ENCODE results near the gene USP49.
"Not testable (repeated sequence)": the region's sequence is repeated elsewhere in the genome, so short reads cannot be mapped to it uniquely, and the experiment has no call there.

Gene USP49

DNA sequence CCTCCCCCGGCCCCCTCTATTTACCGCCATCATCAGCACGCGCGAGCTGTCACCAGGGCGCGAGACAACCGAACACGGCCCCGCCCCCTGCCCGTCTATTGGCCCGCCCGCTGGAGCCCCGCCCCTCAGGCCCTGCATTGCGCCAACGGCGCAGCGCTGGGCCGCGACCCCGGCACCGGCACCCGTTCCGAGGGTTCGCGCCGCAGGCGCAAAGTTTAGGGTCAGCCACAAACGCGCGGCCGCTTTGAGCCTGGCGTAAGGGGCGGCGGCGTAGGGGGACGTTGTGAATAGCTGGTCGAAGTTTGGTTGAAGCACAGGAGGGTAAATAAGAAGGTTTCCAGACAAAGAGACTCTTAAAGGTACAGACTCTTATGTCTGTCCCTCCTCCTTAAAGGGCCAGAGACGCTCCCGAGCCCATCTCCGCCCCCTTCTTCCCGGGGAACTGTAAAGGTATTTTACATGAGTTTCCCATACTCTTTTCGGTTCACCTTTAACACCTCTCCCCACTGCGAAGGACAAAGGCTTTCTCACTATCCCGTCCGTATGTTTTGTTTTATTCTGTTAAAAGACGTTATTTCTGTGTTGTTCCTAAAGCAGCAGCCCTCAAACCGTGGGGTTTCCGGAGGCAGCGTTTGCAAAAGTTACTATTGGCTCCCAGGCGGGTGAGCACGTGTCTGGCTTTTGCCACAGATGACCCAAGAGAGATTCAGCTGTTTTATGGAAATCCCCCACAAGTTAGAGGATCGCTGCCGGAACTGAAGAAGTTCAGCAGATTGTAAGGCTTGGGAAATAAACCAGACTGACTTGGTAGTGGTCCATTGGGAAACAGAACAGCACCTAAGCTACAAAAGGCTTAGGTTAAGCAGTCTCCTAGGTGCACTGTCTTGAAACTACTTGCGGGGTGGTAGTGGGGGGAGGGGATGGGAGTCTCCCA is at the start of gene USP49:
USP49 (minus strand) TSS at position 76 of the 934 bp plus-strand sequence. CDS start 88,392 bp downstream, outside the sequence.
- DNase-seq: peak; percentile 89 to 93

DNA sequence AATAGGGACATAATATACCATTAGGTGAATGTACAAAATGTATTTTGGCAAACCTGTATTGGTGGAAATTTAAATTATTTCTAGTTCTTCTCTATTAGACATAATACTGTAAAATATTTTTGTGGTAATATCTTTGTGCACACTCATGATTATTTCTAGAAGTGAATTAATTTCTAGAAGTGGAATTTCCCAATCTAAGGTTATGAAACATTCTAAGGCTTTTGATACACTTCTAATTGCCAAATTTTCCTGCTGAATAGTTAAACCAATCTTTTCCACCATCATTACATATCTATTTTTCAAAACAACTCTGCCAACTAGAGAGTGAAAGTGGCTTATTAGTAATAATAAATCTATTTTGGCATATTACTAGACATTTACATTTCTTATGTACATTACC is 48.3 kb upstream of the USP49 start:
- no peak for DNase-seq

DNA sequence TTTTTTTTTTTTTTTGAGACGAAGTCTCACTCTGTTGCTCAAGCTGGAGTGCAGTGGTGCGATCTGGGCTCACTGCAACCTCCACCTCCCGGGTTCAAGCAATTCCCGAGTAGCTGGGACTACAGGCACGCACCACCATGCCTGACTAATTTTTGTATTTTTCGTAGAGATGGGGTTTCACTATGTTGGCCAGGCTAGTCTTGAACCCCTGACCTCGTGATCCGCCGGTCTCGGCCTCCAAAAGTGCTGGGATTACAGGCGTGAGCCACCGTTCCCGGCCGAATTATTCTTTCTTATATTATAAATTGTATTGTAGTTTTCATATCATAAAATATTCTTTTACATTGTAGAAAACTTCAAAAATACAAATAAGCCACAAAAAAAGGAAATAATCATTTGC is 47.7 kb upstream of the USP49 start:
- not testable (repeated sequence) for DNase-seq

DNA sequence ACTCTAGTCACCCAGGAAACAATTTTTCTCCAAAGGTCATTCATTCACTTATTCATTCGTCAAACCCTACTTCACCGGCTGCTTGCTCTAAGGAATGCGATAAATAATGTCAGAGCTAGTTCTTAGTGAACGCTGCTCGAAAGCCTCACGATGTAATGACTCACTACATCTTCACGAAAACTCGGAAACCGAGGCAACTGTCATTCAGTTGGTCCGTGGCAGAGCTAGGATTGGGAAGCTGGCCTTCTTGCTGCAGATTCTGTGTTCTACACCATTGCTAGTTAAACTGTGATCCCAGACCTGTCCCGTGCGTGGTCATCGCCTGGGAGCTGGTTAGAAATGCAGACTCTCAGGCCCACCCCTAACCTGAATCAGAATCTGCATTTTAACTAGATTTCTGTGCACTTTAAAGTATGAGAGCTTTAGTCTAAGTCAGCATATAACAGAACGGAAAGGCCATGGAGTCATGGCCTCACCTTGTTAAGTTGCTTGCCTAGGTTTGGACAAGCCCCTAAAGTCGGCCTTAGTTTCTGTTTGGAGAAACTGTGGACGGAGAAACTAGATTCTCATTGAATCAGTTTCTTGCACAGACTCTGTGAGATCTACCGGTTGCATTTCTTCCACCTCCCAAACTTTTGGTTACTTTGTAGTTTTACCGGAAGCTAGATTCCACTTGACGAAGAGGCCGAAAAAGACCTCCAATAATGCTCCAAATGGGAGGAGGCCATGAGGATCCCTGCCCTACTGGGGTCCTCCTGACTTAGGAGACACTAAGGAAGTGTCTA is 47.1 kb upstream of the USP49 start:
- DNase-seq: peak in 1 of 2 experiments; percentile 12

DNA sequence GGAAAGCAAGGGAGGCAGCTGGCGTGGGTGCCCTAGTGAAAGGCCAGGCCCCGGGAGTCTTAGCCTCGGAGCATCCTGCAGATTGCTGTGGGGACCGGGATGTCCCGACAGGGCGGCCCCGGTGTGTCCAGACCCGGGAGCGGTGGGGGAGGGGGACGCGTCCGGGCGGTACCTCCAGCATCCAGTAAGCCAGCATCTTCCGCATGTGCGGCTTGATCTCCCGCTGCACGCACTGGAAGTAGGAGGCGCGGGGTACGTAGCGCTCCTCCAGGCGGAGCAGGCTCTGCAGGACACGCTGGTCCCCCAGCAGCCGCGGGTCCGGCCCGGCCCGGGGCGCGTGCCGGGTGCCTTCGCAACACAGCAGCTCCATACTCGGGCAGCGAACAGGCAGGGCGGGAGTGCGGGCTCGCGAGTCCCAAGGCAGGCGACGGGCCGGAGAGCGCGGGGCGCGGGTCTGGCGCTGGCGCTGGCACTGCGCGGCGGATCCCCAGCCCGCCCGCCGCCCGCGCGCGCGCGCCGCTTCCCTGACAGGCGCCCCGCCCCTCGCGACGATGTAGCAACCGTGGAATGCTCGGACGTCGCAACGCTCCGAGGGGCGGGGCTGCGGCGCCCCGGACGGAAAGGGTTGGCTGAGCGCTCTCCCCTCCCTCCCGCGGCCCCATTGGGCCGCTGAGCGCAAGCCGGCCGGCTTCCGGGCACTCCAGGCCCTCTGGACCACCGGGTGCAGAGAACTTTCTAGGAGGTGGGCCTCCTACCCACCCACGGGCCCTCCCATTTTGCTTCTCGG is 46.3 kb upstream of the USP49 start, which contains the start of gene CCND3:
CCND3 (minus strand) TSS at position 529 of the 787 bp plus-strand sequence; CDS start at position 370, 159 bp downstream.
- peak; percentile 72 to 76 for DNase-seq

DNA sequence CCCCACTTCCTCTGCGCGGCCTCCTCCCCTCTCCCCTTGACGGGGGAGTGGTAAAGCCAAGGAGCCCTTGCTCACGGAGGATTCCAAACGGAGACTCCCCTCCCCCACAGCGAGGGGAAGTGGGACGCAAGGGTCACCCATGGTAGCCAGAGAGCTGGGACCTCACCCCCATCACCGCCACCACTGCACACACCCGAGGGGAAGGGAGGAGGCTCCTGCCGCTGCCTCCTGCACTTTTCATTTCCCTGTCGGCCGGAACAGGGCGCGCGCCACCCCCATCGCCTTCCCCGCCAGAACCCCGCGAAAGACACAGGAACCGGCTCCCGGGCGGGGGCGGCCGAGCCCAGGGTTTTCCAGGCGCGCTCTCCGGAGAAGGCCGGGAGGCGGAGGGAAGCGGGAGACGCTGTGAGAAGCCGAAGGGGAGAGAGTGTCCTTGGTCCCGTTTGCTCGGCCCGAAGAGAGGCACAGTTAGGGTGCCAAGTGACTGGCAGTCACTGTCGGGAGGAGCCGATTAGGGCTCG is 45.6 kb upstream of the USP49 start:
- DNase-seq: peak in 1 of 2 experiments; percentile 38

DNA sequence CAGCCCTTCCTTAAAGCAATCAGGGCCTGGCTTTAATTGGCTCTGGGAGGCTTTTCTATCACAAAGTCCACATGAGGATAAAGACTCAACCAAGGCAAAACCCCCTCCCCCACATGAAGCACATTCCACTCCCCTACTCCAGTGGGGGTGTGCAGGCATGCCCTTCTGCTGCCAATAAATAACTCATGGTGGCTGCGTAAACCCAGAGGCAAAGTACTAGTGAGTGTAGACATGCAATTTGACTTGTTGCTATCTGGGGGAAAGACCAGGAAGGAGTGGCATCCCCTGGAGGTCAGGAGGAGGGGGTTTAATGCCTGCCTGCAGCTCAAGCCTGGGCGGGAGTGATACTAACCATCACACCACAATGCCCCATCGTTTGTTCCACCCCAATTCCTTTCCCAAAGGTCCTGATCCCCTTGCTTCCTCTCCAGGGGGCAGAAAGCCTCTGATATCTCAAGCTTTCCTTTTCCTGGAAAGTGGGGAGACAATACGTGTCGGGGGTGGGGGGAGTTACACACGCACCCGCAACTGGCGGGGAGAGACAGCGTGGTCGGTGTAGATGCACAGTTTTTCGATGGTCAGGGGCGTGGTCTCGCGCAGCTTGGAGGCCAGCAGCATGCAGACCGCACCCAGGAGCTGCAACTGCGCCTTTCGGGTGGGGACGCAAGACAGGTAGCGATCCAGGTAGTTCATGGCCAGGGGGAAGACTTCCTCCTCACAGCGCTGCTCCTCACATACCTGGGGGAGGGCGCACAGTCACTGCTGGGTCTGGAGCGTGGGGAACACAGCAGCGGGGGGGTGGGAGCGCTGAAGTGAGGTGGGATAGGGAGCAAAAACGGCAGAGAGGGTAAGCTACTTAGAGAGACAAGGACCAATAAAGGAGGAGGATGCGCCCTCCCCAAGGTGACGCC is 44.9 kb upstream of the USP49 start:
- DNase-seq: no peak

DNA sequence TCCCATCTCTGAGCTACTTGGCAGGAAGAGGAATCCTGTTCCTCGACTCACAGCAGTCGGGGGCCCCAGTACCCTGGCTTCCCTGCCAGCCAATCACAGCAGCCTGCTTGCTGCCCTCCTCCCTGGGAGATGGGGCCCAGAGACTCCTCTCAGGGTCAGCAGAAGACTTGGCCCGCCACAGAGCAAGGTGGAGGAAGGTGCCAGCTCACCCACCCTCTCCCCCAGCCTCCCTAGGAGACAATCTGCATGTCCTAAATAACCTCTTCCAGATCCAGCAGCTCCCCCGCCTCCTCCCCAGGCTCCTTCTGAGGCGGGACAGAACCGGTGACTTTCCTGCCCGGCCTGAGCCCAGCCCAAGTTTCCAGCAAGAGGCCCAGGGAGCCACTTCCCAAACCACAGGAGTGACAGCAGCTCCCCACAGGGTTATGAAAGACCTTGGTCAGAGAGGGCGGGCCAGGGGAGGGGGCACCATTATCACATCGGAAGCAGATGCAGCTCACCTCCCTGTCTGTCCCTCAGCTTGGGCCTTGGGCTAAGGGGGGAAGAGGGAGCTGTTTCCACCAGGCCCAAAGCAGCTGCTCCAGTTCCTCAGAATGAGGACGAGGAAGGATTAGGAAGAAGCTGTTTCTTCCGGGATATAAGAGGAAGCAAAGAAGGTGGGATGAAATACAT is 44.1 kb upstream of the USP49 start:
- DNase-seq: no peak

DNA sequence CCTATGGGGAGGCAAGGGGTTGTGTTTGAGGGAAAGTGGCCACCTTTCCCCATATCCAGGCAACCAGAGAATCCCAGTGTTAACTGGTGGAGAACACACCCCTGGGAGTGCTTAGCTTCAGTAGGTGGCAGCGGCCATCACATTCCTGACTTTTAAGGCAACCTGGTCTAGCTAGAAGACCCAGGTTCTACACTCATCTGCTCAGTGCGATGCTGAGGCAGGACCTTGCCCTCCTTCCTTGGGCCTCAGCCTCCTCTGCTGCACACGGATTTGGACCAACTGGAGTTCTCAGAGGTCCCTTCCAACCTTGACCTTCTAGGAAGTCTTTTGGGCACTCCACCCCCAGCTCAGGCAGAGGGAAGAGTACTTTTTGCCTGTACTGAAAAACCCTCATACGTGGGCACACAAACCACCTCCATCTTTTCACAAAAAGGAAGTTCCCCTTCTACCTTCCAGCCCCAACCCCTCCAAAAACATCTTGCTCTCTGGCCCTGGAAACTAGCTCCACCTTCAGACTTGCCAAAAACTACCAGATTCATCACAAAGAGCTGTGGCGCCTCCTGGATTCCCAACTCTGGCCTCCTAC is 43.5 kb upstream of the USP49 start:
- no peak for DNase-seq

DNA sequence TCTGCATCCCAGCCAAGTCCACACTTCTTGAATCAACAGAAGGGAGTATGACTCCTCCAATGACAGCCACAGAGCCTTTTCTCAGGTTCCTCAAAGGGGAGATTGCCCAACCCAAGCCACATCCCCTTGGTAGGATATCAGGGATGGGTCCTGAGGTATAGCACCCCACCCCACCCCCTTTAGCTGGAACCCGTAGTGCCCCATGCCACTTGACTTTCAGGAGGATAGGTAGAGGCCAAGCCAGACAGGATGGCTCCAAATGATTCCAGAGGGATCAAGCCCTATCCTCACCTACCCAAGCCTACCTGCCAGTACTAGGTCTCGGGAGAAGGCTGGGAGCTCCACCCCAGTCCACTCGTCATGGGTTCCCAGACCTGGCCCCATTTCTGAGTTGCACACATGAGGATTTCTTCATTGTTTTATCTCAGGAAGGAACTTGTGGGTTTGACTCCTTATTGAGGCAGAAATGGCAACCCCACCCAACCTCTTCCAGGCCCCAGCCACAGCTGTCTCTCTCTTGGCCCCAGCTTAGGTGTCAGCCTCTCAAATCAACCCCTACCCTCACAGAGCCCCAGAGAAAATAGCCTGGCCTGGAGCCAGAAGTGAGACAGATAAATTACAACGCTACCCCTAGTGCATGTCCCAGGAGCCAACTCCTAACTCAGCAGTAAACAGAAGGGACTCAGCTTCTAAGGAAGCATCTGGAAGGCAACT is 42.8 kb upstream of the USP49 start:
- peak in 1 of 2 experiments; percentile 22 for DNase-seq

DNA sequence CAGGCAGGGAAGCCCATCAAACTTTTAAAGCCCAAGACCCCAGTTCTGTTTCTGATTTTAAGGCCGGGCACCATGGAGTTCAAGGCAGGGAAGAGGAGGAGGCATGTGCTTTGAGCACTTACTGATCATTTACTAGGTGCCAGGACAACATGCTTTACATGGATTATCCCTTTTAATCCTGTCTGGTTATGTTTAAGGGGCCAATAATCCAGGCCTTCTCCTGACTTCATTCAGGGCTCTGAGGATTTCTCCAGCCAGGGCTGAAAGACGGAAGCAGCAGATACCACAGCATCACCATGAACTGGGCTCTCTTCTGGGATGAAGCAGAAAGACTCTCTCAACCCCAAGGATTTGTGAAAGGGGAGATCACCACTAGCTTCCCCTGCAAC is 42.3 kb upstream of the USP49 start:
- DNase-seq: no peak

DNA sequence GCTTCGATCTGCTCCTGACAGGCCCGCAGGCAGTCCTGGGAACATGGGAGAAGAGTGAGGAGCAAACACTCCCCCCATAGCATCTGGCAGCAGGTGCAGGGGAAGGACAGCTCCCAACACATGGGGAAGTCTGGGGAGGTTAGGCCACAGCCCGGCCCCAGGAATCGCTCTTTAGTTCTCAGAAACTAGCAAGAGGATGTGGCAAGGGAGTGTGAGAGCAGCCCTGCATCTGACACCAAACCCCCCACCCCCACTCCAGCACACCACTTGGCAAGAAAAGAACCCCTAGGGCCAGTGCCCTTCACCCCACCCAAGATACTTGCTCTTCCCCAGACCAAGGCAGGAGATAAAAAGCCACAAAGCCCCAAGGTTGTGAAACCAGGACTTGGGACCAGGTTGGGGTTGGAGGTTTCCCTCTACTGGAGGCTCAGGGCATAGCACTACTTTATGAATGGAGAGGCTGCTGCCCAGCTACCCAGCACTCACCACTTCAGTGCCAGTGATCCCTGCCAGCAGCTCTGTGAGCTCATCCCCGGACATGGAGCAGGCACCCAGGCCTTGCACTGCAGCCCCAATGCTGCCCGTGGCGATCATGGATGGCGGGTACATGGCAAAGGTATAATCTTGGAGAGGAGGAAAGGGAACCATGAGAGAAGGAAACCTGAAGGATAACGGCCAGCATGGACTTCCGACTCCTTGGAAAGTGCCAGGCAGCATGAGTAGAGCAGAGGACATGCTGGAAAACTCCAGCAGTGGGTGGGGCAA is 41.1 kb upstream of the USP49 start:
- DNase-seq: peak; percentile 45 to 53

DNA sequence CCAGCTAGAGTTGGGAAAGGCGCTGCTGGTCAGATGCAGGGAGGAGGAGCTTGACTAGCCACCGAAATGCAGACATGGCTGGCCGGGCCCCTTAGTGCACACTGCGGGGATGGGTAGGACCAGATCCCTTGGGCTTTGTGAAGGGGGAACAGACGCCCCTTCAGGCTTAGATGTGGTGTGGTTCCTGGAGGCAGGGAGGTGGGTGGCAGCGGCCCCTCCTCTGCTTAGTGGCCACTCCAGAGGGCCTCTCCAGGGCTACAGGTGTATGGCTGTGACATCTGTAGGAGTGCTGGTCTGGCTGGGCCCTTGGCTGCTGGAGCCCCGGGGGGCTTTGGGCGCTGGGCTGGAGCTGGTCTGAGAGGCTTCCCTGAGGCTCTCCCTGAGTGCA is 40.5 kb upstream of the USP49 start:
- no peak for DNase-seq

DNA sequence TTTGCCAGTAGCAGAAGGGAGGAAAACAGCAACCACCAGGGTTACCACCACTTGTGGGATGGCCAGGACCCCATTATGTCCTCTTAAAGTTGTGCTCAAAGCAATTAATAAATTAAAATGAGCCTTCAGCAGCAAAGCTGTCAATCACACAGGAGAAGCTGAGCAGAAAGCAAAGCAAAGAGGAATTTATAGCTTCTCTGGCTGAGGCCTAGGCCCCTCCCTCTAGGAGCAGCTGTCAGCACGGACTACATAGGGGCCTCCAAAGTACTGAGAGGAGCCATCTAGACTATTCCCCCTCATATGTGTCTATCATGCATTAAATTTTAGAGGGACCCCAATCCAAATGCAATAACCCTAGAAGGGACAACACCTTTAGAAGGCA is 40.0 kb upstream of the USP49 start:
- DNase-seq: no peak

DNA sequence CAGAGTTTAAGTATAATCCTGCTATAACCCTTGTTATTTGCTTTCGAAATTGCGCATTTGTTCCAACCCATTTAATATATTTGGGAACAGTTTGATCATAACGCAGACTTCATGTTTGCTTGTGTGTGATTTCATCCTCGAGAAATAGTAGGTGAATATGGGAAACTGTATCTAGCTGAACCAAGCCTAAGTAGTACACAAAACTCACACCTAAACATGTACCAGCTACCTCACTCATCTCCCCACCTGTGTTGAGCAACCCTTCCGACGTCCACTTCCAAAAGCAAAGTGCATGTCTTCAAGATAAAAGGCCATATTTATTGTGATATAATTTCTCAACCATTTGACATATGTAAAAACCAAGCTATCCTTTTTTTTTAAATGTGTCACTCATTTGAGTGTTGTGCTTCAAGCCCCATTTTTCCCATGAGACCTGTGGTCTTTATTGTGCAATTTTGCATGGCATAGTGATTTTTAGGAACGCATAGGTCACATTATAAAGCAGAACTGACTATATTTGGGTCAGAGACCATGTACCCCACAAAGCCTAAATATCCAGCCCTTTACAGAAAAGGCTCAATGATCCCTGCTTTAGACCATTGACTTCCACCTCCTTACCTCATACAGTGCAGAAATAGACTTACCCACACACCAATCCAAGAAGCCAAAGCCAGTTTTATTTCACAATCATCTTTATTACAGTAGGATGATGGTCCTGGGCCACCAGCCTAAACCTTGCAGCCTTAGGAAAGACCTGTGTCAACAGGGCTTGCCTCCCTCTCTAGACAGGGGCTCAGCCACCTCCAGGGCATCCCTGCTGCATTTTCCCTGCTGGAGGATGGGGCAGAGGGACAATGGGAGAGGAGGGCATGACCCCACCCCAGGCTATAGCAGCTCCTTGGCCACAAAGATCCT is 39.4 kb upstream of the USP49 start:
- DNase-seq: no peak

DNA sequence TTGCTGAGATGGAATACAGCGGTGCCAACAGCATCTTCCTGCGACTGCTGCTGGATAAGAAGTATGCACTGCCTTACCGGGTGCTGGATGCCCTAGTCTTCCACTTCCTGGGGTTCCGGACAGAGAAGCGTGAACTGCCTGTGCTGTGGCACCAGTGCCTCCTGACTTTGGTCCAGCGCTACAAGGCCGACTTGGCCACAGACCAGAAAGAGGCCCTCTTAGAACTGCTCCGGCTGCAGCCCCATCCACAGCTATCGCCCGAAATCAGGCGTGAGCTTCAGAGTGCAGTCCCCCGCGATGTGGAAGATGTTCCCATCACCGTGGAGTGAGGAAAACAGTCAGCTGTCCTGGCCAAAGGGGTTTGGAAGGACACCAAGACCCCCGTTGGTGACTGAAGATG is 37.2 kb upstream of the USP49 start:
- DNase-seq: no peak

DNA sequence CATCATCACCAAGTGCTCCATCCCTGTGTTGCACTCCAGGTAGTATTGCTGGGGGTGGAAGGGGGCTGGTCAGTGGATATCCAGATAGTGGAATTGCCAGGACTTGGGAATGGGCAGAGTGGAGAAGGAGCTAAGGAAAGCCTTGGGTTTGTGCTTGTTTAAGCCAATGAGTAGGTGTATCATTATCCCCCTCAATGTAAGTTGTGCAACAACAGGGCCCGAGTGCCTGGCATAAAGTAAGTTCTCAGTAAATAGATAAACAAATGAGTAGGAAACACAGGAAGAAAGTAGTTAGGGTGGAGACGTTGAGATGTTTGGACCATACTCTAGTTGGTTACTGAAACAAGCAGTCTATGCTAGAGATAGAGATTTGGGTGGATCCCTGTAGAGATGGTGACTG is 36.6 kb upstream of the USP49 start:
- no peak for DNase-seq

DNA sequence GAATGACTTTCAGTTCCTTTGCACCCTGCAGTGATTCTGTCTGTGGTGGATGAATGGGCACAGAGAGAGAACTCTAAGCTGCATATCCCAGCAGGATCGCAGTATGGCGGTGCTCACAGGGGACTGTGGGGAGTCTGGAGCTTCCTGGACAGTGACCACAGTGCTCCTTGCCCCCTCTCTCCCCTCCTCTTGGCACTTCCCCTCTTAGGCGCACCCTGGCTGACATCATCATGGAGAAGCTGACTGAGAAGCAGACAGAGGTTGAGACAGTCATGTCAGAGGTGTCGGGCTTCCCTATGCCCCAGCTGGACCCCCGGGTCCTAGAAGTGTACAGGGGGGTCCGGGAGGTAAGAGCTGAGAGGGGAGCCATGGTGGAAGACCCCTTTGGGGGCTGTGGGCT is 34.7 kb upstream of the USP49 start:
- DNase-seq: no peak
